ENCODE results near the gene TMEM179B.

DNA sequence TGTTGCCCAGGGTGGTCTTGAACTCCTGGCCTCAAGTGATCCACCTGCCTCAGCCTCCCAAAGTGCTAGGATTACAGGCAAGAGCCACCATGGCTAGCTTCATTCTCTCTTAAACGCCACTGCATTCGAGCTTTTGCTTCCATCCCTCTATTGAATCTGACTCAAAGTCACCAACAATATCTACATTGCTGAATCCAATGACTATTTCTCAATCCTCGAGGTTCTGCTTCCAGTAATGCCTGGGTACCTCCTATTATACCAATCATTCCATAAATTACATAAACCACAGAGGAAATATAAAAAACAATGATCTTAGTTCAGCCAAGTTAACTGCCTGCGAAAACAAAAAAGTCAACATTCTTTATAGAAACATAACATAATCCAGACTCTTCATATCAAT lies 29.9 kb downstream of the TMEM179B start:
- TF ChIP-seq, protein P1, sequence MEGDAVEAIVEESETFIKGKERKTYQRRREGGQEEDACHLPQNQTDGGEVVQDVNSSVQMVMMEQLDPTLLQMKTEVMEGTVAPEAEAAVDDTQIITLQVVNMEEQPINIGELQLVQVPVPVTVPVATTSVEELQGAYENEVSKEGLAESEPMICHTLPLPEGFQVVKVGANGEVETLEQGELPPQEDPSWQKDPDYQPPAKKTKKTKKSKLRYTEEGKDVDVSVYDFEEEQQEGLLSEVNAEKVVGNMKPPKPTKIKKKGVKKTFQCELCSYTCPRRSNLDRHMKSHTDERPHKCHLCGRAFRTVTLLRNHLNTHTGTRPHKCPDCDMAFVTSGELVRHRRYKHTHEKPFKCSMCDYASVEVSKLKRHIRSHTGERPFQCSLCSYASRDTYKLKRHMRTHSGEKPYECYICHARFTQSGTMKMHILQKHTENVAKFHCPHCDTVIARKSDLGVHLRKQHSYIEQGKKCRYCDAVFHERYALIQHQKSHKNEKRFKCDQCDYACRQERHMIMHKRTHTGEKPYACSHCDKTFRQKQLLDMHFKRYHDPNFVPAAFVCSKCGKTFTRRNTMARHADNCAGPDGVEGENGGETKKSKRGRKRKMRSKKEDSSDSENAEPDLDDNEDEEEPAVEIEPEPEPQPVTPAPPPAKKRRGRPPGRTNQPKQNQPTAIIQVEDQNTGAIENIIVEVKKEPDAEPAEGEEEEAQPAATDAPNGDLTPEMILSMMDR (conservative IDR thresholded peaks at IDR 0.05) = no peak
- no peak for TF ChIP-seq ZFX (IDR thresholded peaks at IDR 0.05)
